ENCODE measurements around the gene DACT3. TPM values are rescaled to one million over a fixed set of nuclear protein-coding genes. Genes with fewer than 3 reads are reported as not detected.
A peak's percentile ranks its signal among the peaks of the same experiment; 100 is the strongest.

DACT3 gene
- total RNA-seq, 1 experiment from 2014 or later = 0.75 TPM

DNA sequence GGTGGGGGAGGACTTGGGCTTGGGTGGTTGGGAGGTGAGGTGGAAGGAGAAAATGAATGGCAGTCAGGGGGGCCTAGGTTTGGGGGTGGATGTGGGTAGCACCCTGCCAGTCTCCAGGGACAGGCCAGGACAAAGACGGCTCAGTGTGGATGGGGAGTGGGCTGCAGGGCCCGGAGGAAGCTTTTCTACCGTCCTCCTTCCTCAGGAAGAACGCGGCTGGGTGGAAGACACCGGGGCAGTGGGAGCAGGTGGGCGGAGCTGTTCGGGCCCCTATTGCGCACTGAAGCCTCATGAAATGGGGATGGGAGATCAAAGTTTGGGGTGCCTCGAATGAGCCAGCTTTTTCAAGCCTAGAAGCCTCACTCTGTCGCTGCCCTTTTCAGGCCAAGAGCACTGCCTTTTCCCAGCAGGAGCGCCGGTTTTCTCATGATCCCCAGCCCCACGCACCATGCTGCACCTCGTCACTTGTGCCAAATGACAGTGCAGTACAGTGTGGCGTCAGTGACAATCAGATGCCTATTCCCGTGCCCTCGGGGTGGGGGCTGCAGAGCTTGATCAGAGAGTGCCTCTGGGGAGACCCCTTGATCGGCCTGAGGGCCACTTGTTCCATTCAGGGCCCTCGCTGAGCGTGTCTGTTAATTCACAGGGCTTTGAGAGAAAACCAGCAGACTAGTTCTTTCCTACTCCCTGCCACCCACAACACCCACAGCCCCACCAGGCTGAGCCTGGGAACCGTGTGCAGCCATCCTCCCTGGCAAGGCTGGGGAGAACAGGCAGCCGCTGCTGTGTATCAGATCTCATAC lies 58.4 kb downstream of the DACT3 start:
- H3K36me3 Mint-ChIP-seq (ENCODE audit: insufficient read depth, unreplicated experiment) = peaks cover 52% of the 10 kb centered on the region
- TF ChIP-seq, protein P1, sequence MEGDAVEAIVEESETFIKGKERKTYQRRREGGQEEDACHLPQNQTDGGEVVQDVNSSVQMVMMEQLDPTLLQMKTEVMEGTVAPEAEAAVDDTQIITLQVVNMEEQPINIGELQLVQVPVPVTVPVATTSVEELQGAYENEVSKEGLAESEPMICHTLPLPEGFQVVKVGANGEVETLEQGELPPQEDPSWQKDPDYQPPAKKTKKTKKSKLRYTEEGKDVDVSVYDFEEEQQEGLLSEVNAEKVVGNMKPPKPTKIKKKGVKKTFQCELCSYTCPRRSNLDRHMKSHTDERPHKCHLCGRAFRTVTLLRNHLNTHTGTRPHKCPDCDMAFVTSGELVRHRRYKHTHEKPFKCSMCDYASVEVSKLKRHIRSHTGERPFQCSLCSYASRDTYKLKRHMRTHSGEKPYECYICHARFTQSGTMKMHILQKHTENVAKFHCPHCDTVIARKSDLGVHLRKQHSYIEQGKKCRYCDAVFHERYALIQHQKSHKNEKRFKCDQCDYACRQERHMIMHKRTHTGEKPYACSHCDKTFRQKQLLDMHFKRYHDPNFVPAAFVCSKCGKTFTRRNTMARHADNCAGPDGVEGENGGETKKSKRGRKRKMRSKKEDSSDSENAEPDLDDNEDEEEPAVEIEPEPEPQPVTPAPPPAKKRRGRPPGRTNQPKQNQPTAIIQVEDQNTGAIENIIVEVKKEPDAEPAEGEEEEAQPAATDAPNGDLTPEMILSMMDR (IDR thresholded peaks at IDR 0.05; ENCODE audit: insufficient read depth in 1 of 2, low read depth in 1 of 2, low read length in 1 of 2, severe bottlenecking in 1 of 2, unreplicated experiment in 1 of 2) = no peak
- ChIA-PET CTCF (interaction anchor here (0.9 to 6.2 kb wide), 8 partner anchors 9 to 67 kb away, joined by 3 to 42 read pairs (median 8); partner anchors contain the start of gene DACT3), POLR2A (interaction anchor here (0.8 to 1.3 kb wide), 3 partner anchors 12 to 111 kb away, joined by 3 to 4 read pairs (median 4); no protein-coding TSS in a partner anchor)
- no peaks in the 10 kb centered on the region for H3K4me1 Mint-ChIP-seq (ENCODE audit: low read depth, unreplicated experiment)
- H3K36me3 ChIP-seq (ENCODE audit: control insufficient read depth, insufficient read depth, low read length) = peaks cover 10% of the 10 kb centered on the region
- BruUV-seq (replicated peaks) = TSS peak; percentile 29
- H3K27me3 ChIP-seq (replicated peaks; ENCODE audit: control insufficient read depth, insufficient read depth, low read length) = no peaks in the 10 kb centered on the region; the same call in 1 of the 2 replicates
- peak overlapping the region; percentile 98 for H3K4me3 ChIP-seq (ENCODE audit: low read depth, low read length)
- H3K4me3 Mint-ChIP-seq (ENCODE audit: unreplicated experiment) = peak overlapping the region; percentile 94
- peaks cover 14% of the 10 kb centered on the region for H3K4me1 ChIP-seq
- no peaks in the 10 kb centered on the region for H3K9me3 Mint-ChIP-seq (ENCODE audit: unreplicated experiment)
- H3K27ac Mint-ChIP-seq (ENCODE audit: unreplicated experiment) = peak overlapping the region; percentile 100
- intact Hi-C loops (cut with micrococcal nuclease; ENCODE audit: unreplicated experiment) = loop anchor here (1.0 kb wide), 2 partner anchors 12 to 32 kb away; no protein-coding TSS in a partner anchor
- peak in 1 of 2 experiments; percentile 36 for DNase-seq
- H3K27me3 Mint-ChIP-seq (ENCODE audit: insufficient read depth, unreplicated experiment) = no peaks in the 10 kb centered on the region
- no peaks in the 10 kb centered on the region for H3K9me3 ChIP-seq

DNA sequence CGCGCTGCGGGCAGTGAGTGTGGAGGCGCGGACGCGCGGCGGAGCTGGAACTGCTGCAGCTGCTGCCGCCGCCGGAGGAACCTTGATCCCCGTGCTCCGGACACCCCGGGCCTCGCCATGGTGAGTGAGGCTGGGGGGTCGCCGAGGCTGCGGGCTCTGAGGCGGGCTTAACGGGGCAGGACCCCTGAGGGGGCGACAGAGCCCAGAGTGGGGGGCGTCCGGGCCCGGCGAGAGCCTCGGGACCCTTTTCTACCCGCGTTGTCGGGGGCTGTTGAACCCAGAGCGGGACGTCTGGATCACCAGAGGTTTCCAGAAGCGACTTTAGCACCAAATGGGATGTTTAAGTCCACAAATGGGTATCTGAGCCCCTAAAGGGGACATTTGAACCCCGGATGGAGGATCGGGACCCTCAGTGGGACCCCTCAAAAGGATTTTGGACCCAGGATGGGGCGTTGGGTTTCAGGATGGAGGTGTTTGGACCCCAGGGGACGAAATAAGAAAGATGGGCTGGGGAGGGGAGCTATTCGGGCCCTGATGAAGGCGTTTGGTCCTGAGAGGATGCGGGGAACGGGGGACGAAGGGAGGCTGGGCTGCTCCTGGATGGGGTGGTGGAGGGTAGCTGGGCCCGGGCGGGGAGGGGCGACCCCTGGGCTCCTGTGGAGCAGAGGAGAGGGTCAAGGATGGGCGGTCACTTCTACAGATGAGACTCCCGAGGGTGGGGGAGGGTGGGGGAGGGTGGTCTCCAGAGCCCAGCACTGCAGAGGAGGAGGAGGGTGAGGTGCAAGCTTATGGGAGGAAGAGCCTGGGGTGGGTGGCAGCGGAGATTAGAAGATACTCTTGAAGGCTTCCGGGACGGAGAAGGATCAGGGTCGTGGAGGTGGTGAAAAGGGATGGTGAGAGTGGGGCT lies 59.4 kb downstream of the DACT3 start, which contains the start of gene CALM3:
Gene CALM3 (plus strand): TSS at position 13 of the 907 bp plus-strand sequence. CDS start 105 bp downstream, at position 118.
- Histone ChIP-seq H3K27me3 (replicated peaks; ENCODE audit: control insufficient read depth, insufficient read depth, low read length) (no peaks in the 10 kb centered on the region; the same call in 1 of the 2 replicates), H3K4me1 (peaks cover 14% of the 10 kb centered on the region), H3K36me3 (ENCODE audit: control insufficient read depth, insufficient read depth, low read length) (peaks cover 7% of the 10 kb centered on the region), H3K4me3 (ENCODE audit: low read depth, low read length) (peak within 1 kb of the TSS; percentile 98), H3K9me3 (no peaks in the 10 kb centered on the region)
- TF ChIP-seq, protein P1 (IDR thresholded peaks at IDR 0.05; ENCODE audit: insufficient read depth in 1 of 2, low read depth in 1 of 2, low read length in 1 of 2, severe bottlenecking in 1 of 2, unreplicated experiment in 1 of 2) = no peak
- Mint-ChIP-seq H3K4me3 (ENCODE audit: unreplicated experiment) (peak within 1 kb of the TSS; percentile 94), H3K27ac (ENCODE audit: unreplicated experiment) (peak within 1 kb of the TSS; percentile 100), H3K4me1 (ENCODE audit: low read depth, unreplicated experiment) (no peaks in the 10 kb centered on the region), H3K9me3 (ENCODE audit: unreplicated experiment) (no peaks in the 10 kb centered on the region), H3K36me3 (ENCODE audit: insufficient read depth, unreplicated experiment) (peaks cover 42% of the 10 kb centered on the region), H3K27me3 (ENCODE audit: insufficient read depth, unreplicated experiment) (no peaks in the 10 kb centered on the region)
- intact Hi-C loops (cut with micrococcal nuclease; ENCODE audit: unreplicated experiment) = no loop called here
- CTCF ChIA-PET = interaction anchor here (0.5 to 6.2 kb wide), 8 partner anchors 10 to 832 kb away, joined by 3 to 42 read pairs (median 6); no protein-coding TSS in a partner anchor
- DNase-seq = peak in 1 of 2 experiments; percentile 38
- BruUV-seq (replicated peaks) = TSS peak; percentile 51
- POLR2A ChIA-PET = interaction anchor here (1.3 to 1.5 kb wide), 3 partner anchors 9 to 60 kb away, joined by 4 to 8 read pairs (median 6); partner anchors contain the start of gene DACT3

Data from Caco-2 (cell line).